Measurements from ENCODE around the gene ZFP92. TPM values are rescaled to one million over a fixed set of nuclear protein-coding genes. Genes with fewer than 3 reads are reported as not detected.
A peak's percentile ranks its signal among the peaks of the same experiment; 100 is the strongest.

Gene ZFP92
- total RNA-seq (1 to 10 TPM; 2.2 to 3.4 TPM), polyA plus RNA-seq (ENCODE audit: insufficient read depth, low read depth, low replicate concordance) (2.1 TPM)
- long read RNA-seq, donor 1 = 0 reads
- long read RNA-seq, donor 2 = 0 reads

DNA sequence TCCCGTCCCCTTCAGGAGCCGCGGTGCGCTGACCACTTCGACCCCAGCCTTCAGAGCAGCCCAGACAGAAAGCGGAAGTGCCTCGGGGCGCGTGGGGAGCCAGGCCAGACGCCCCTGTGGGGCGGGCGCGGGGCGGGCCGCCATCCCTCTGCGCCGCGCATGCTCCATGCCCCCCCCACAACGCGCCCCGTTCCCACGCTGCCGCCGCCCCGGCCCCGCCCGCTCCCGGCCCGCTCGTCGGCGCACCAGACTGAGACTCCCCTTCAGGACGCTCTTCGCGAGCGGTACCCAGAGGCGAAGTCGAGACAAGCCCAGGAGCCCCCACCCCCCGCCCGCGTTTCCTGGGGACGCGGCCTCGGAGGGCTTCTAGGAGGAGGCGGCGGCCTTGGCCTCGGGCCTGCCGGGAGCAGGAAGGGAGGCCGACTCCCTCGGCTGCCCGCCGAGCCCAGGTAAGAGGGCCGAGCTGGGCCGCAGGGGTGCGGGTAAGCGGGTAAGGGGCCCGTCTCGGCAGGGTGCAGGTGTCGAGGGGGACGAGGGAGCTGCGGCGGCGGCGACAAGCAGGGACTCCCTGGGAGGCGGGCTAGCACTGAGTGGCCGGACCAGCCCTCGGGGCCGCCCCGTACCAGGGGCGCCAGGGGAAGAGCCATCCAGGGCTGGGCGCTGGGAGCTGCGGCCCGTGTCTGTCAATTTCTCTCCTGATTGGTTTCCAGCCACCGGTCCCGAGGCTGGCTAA, at the start of gene ZFP92:
ZFP92 (plus strand) TSS at position 218 of the 733 bp plus-strand sequence. CDS start 6,851 bp downstream, outside the sequence.
- no peak within 1 kb of the TSS for H3K27ac ChIP-seq
- H3K4me1 ChIP-seq = no peaks in the 10 kb centered on the region
- H3K4me3 ChIP-seq = peak within 1 kb of the TSS; percentile 50 to 61
- TF ChIP-seq POLR2A (IDR thresholded peaks at IDR 0.05) (no peak), CTCF (IDR thresholded peaks at IDR 0.05) (no peak)
- no peaks in the 10 kb centered on the region for H3K27me3 ChIP-seq
- H3K36me3 ChIP-seq (ENCODE audit: low read depth, missing control alignments) = no peaks in the 10 kb centered on the region
- DNase-seq = no peak
- H3K9me3 ChIP-seq = no peaks in the 10 kb centered on the region
- 5% methylated on average over 12 of the region's 75 CpGs; no CpG with 5 or more reads in 1 of the 2 donors for WGBS, 2 donors
- intact Hi-C loops (cut with DNase I; ENCODE audit: low total_unique reads) = no loop called here

- H3K36me3 ChIP-seq (ENCODE audit: low read depth, missing control alignments) = no peaks in the 10 kb centered on the region
- H3K27me3 ChIP-seq = no peaks in the 10 kb centered on the region
- 13 to 55% methylated on average over 2 of the region's 2 CpGs for WGBS, 2 donors
- no peak for TF ChIP-seq POLR2A (IDR thresholded peaks at IDR 0.05)
- TF ChIP-seq CTCF (IDR thresholded peaks at IDR 0.05) = no peak
- DNase-seq = no peak
- no peaks in the 10 kb centered on the region for H3K4me1 ChIP-seq
- intact Hi-C loops (cut with DNase I; ENCODE audit: low total_unique reads) = no loop called here
- no peak overlapping the region for H3K4me3 ChIP-seq
- no peak overlapping the region for H3K27ac ChIP-seq
- no peaks in the 10 kb centered on the region for H3K9me3 ChIP-seq
Measured at GRCh38 chrX:153361781-153362397, 49.4 kb upstream of the ZFP92 start.

DNA sequence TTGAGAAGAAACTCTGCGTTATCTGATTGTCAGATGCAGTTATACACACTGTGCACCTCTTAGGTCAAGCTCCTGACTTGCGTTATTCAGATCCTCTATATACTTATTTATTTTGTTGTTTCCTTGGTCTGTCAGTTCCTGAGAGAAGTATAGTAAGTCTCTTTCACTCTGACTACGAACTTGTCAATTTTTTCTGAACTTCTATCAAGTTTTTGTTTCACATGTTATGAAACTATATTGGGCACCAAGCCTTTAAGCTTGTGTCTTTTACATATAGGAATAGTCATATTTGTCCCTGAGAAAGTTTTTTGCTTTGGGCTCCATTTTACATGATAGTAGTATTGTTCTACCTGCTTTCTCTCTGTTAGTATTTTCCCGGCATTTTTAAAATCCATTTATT, 45.6 kb upstream of the ZFP92 start:
- Histone ChIP-seq H3K27me3 (no peaks in the 10 kb centered on the region), H3K4me1 (peaks cover 5% of the 10 kb centered on the region), H3K36me3 (ENCODE audit: low read depth, missing control alignments) (no peaks in the 10 kb centered on the region), H3K4me3 (no peak overlapping the region), H3K9me3 (no peaks in the 10 kb centered on the region), H3K27ac (no peak overlapping the region)
- intact Hi-C loops (cut with DNase I; ENCODE audit: low total_unique reads) = no loop called here
- DNase-seq = no peak
- WGBS, 2 donors = 89 to 93% methylated on average over 4 of the region's 4 CpGs
- TF ChIP-seq POLR2A (IDR thresholded peaks at IDR 0.05) (no peak), CTCF (IDR thresholded peaks at IDR 0.05) (no peak)

DNA sequence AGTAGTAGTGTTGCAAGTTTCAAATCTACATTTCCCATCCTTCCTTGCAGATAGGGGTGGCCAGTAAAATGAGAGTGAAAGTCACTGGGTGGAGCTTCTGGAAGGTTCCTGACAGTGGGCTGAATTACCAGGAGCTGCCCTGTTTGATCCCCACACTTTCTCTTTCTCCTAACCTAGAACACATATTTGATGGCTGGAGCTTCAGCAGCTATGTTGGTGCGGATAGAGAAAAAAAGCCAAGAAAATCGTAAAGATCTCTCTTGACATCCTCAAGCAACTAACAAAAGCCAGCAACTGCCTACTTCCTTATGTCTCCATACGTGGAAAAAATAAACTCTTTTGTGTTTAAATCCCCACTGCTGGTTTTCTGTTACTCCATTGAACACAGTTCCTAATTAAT, 45.2 kb upstream of the ZFP92 start:
- WGBS, 2 donors = 93 to 97% methylated on average over 3 of the region's 3 CpGs
- no peak overlapping the region for H3K27ac ChIP-seq
- no peaks in the 10 kb centered on the region for H3K36me3 ChIP-seq (ENCODE audit: low read depth, missing control alignments)

More for the DNA sequence above, 45.2 kb upstream of the ZFP92 start:
- Histone ChIP-seq H3K9me3 (no peaks in the 10 kb centered on the region), H3K27me3 (no peaks in the 10 kb centered on the region), H3K4me1 (peaks cover 6% of the 10 kb centered on the region), H3K4me3 (no peak overlapping the region)
- no peak for TF ChIP-seq CTCF (IDR thresholded peaks at IDR 0.05)
- DNase-seq = no peak
- intact Hi-C loops (cut with DNase I; ENCODE audit: low total_unique reads) = no loop called here

Measured in testis (tissue), 5 donors.